BLaER1 (cell line): Measurements from ENCODE around the gene RPL23.

Experiments used
- H3K27ac ChIP-seq: shearing (Covaris generic); formaldehyde crosslinking; 2 replicates; pipeline ENCODE4 v1.8.1; 2022
- H3K27me3 ChIP-seq: shearing (Covaris generic); formaldehyde crosslinking; 2 replicates; pipeline ENCODE4 v1.8.1; 2022
- H3K36me3 ChIP-seq: shearing (Covaris generic); formaldehyde crosslinking; 2 replicates; pipeline ENCODE4 v1.8.1; 2022
- H3K4me1 ChIP-seq: shearing (Covaris generic); formaldehyde crosslinking; 2 replicates; pipeline ENCODE4 v1.8.1; 2022
- H3K4me2 ChIP-seq: shearing (Covaris generic); formaldehyde crosslinking; 2 replicates; pipeline ENCODE4 v1.8.1; 2022
- H3K4me3 ChIP-seq: shearing (Covaris generic); formaldehyde crosslinking; 2 replicates; pipeline ENCODE4 v1.8.1; 2022
- H3K9ac ChIP-seq: shearing (Covaris generic); formaldehyde crosslinking; 2 replicates; pipeline ENCODE4 v1.8.1; 2022
- H3K9me3 ChIP-seq: shearing (Covaris generic); formaldehyde crosslinking; 2 replicates; pipeline ENCODE4 v1.8.1; 2022
- H4K20me1 ChIP-seq: shearing (Covaris generic); formaldehyde crosslinking; 2 replicates; pipeline ENCODE4 v1.8.1; 2022
- Cebpa-rat ChIP-seq: shearing (Covaris generic); IDR thresholded peaks from 2 replicates; pipeline ENCODE4 v1.8.1; 2022

RPL23 gene

GRCh38 chr17:38874505-38875400 is 21.2 kb upstream of the RPL23 start:
- H3K27ac ChIP-seq = peak overlapping the region; percentile 62
- H3K9me3 ChIP-seq = no peaks in the 10 kb centered on the region
- no peak overlapping the region for H3K4me3 ChIP-seq
- H3K4me1 ChIP-seq = peaks cover 88% of the 10 kb centered on the region
- H3K4me2 ChIP-seq = peak overlapping the region; percentile 97
- TF ChIP-seq Cebpa-rat = no peak
- peaks cover 84% of the 10 kb centered on the region for H4K20me1 ChIP-seq
- H3K27me3 ChIP-seq = no peaks in the 10 kb centered on the region
- peak overlapping the region; percentile 50; the same call in 1 of the 2 replicates for H3K9ac ChIP-seq
- peaks cover 19% of the 10 kb centered on the region for H3K36me3 ChIP-seq

GRCh38 chr17:38873640-38874380 is 20.3 kb upstream of the RPL23 start:
- Histone ChIP-seq H4K20me1 (peaks cover 76% of the 10 kb centered on the region), H3K36me3 (peaks cover 14% of the 10 kb centered on the region), H3K9me3 (no peaks in the 10 kb centered on the region), H3K4me3 (no peak overlapping the region), H3K4me2 (peak overlapping the region; percentile 97), H3K9ac (peak overlapping the region; percentile 11), H3K27ac (peak overlapping the region; percentile 62), H3K4me1 (peaks cover 79% of the 10 kb centered on the region), H3K27me3 (no peaks in the 10 kb centered on the region)
- no peak for TF ChIP-seq Cebpa-rat

GRCh38 chr17:38872671-38873385 is 19.3 kb upstream of the RPL23 start:
- Histone ChIP-seq H3K27ac (peak overlapping the region; percentile 89; the same call in 1 of the 2 replicates), H3K4me3 (no peak overlapping the region), H3K27me3 (no peaks in the 10 kb centered on the region), H4K20me1 (peaks cover 67% of the 10 kb centered on the region), H3K4me1 (peaks cover 79% of the 10 kb centered on the region), H3K36me3 (peaks cover 6% of the 10 kb centered on the region), H3K9me3 (no peaks in the 10 kb centered on the region), H3K4me2 (peak overlapping the region; percentile 97), H3K9ac (0 out of 2 replicates have a peak overlapping the region, but pooled peaks have one; percentile 45)
- no peak for TF ChIP-seq Cebpa-rat

- Histone ChIP-seq H4K20me1 (peaks cover 59% of the 10 kb centered on the region), H3K27me3 (no peaks in the 10 kb centered on the region), H3K4me1 (peaks cover 75% of the 10 kb centered on the region), H3K4me2 (peak overlapping the region; percentile 97), H3K4me3 (peak overlapping the region; percentile 98), H3K9ac (peak overlapping the region; percentile 91), H3K36me3 (0 out of 2 replicates have a peak, but pooled peaks cover 5% of the 10 kb centered on the region), H3K9me3 (no peaks in the 10 kb centered on the region), H3K27ac (peak overlapping the region; percentile 89; the same call in 1 of the 2 replicates)
- no peak for TF ChIP-seq Cebpa-rat
Measured at GRCh38 chr17:38872027-38872511, 18.5 kb upstream of the RPL23 start.

- no peak for TF ChIP-seq Cebpa-rat
- peak overlapping the region; percentile 98 for H3K4me3 ChIP-seq
- peak overlapping the region; percentile 89 for H3K27ac ChIP-seq
- peaks cover 53% of the 10 kb centered on the region for H4K20me1 ChIP-seq
- no peaks in the 10 kb centered on the region for H3K27me3 ChIP-seq
- H3K4me1 ChIP-seq = peaks cover 69% of the 10 kb centered on the region
- peak overlapping the region; percentile 97 for H3K4me2 ChIP-seq
- peak overlapping the region; percentile 91 for H3K9ac ChIP-seq
- no peaks in the 10 kb centered on the region for H3K9me3 ChIP-seq
- 0 out of 2 replicates have a peak, but pooled peaks cover 5% of the 10 kb centered on the region for H3K36me3 ChIP-seq
Measured at GRCh38 chr17:38871247-38872015, 17.9 kb upstream of the RPL23 start.

- peak overlapping the region; percentile 91 for H3K9ac ChIP-seq
- peak overlapping the region; percentile 89 for H3K27ac ChIP-seq
- H3K9me3 ChIP-seq = no peaks in the 10 kb centered on the region
- peaks cover 59% of the 10 kb centered on the region for H3K4me1 ChIP-seq
- H3K36me3 ChIP-seq = 0 out of 2 replicates have a peak, but pooled peaks cover 5% of the 10 kb centered on the region
- no peaks in the 10 kb centered on the region for H3K27me3 ChIP-seq
- peaks cover 43% of the 10 kb centered on the region for H4K20me1 ChIP-seq
- H3K4me2 ChIP-seq = peak overlapping the region; percentile 97
- no peak for TF ChIP-seq Cebpa-rat
- H3K4me3 ChIP-seq = peak overlapping the region; percentile 98
Measured at GRCh38 chr17:38870259-38871165, 17.0 kb upstream of the RPL23 start.

GRCh38 chr17:38869526-38870258 is 16.2 kb upstream of the RPL23 start, which contains the start of gene LASP1:
LASP1 (plus strand) TSS chr17:38870058; CDS start chr17:38870190, 132 bp downstream.
- 0 out of 2 replicates have a peak, but pooled peaks cover 5% of the 10 kb centered on the region for H3K36me3 ChIP-seq
- H4K20me1 ChIP-seq = peaks cover 35% of the 10 kb centered on the region
- H3K4me2 ChIP-seq = peak within 1 kb of the TSS; percentile 97
- no peaks in the 10 kb centered on the region for H3K27me3 ChIP-seq
- H3K9ac ChIP-seq = peak within 1 kb of the TSS; percentile 91
- H3K4me3 ChIP-seq = peak within 1 kb of the TSS; percentile 98
- peaks cover 58% of the 10 kb centered on the region for H3K4me1 ChIP-seq
- no peaks in the 10 kb centered on the region for H3K9me3 ChIP-seq
- TF ChIP-seq Cebpa-rat = no peak
- peak within 1 kb of the TSS; percentile 89 for H3K27ac ChIP-seq
